Astrocyte (in vitro differentiated cells and primary cell): ENCODE results near the gene TRIM73.
"Not testable (repeated sequence)": the region's sequence is repeated elsewhere in the genome, so short reads cannot be mapped to it uniquely, and the experiment has no call there.

ENCODE experiments used
- EZH2 ChIP-seq: IDR thresholded peaks from 2 replicates; pipeline ENCODE4 v1.6.1; 2012; ENCODE audit warnings: mild to moderate bottlenecking, low read length, inconsistent platforms; ENCODE audit not compliant: insufficient read depth
- TF ChIP-seq, protein P1 (sequence below): IDR thresholded peaks from 2 replicates; pipeline ENCODE4 v1.5.1; 2011; ENCODE audit warnings: low read depth, mild to moderate bottlenecking, inconsistent platforms, low read length, moderate library complexity; ENCODE audit not compliant: insufficient read depth

DNA sequence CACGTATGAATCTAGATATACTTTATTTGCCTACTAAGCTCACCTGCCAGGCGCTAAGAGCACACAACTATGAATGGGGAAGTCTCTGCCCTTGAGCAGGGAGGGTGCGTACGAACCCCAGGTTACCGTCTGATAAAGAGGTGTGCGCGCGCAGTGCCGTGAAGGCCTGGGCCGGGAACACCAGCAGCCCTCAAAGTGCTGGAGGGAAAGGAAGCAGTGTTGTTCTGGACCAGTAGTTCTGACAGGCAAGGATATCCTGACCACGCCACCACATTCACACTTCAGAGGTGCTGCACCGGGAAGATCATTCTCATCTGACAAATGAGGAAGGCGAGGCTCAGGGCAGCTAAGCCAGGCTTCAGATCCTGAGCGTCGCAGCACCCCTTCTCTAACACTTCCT lies 28.1 kb downstream of the TRIM73 start:
- not testable (repeated sequence) for TF ChIP-seq EZH2
- TF ChIP-seq, protein P1, sequence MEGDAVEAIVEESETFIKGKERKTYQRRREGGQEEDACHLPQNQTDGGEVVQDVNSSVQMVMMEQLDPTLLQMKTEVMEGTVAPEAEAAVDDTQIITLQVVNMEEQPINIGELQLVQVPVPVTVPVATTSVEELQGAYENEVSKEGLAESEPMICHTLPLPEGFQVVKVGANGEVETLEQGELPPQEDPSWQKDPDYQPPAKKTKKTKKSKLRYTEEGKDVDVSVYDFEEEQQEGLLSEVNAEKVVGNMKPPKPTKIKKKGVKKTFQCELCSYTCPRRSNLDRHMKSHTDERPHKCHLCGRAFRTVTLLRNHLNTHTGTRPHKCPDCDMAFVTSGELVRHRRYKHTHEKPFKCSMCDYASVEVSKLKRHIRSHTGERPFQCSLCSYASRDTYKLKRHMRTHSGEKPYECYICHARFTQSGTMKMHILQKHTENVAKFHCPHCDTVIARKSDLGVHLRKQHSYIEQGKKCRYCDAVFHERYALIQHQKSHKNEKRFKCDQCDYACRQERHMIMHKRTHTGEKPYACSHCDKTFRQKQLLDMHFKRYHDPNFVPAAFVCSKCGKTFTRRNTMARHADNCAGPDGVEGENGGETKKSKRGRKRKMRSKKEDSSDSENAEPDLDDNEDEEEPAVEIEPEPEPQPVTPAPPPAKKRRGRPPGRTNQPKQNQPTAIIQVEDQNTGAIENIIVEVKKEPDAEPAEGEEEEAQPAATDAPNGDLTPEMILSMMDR = not testable (repeated sequence)
